ENCODE results near the gene PGGHG. TPM values are rescaled to one million over a fixed set of nuclear protein-coding genes. Genes with fewer than 3 reads are reported as not detected.

Gene PGGHG
- total and polyA plus RNA-seq, 10 of the 15 experiments (the other 5 are each of a cell fraction or from before 2014, with no cell fraction given): 0.10 to 8.3 (median 1.8) TPM

GRCh38 chr11:334264-334994 is 45.5 kb downstream of the PGGHG start:
- BruUV-seq (replicated peaks): no TSS peak
- ChIA-PET RAD21 (ENCODE audit: unreplicated experiment) (no interaction called here), POLR2A (interaction anchor here (6.0 kb wide), 1 partner anchor 12 kb away, joined by 67 read pairs; no protein-coding TSS in a partner anchor), SMC1A (ENCODE audit: uncharacterized antibody, unreplicated experiment) (no interaction called here), CTCF (interaction anchor here (2.5 kb wide), 1 partner anchor 14 kb away, joined by 13 read pairs; no protein-coding TSS in a partner anchor)
- H3K4me3 ChIP-seq: no peak overlapping the region
- intact Hi-C loops (cut with micrococcal nuclease; ENCODE audit: unreplicated experiment): no loop called here
- H3K9me3 ChIP-seq (replicated peaks; ENCODE audit: control insufficient read depth, insufficient read depth, low read length): peaks cover 5% of the 10 kb centered on the region; the same call in 2 of the 3 replicates
- TF ChIP-seq ZNF384 (IDR thresholded peaks at IDR 0.05; ENCODE audit: borderline replicate concordance, low read depth, low read length): no peak
- TF ChIP-seq IRF5 (IDR thresholded peaks at IDR 0.05; ENCODE audit: borderline replicate concordance): no peak
- no peak for DNase-seq (ENCODE audit: low read depth, low spot score)
- ATAC-seq: no peak
- peaks cover 25% of the 10 kb centered on the region for H3K4me1 ChIP-seq (ENCODE audit: control insufficient read depth, insufficient read depth, low read length)
- WGBS (ENCODE audit: insufficient coverage, insufficient replicate concordance, low lambda C conversion rate, missing lambda C conversion rate): 83% methylated on average over 25 of the region's 25 CpGs
- no peak overlapping the region for H3K9ac ChIP-seq (ENCODE audit: control insufficient read depth, insufficient read depth, low read length)
- no peaks in the 10 kb centered on the region for H3K36me3 ChIP-seq (ENCODE audit: control insufficient read depth in 2 of 2, insufficient read depth in 2 of 2, low read length in 1 of 2)
- H3K27ac ChIP-seq (ENCODE audit: control insufficient read depth, insufficient read depth): no peak overlapping the region
- in situ Hi-C loops (cut with MboI): no loop called here
- no peaks in the 10 kb centered on the region for H4K20me1 ChIP-seq (ENCODE audit: control insufficient read depth, insufficient read depth)
- FAIRE-seq: no peak
- H2AFZ ChIP-seq (ENCODE audit: control insufficient read depth, low read depth, low read length): no peak overlapping the region
- no peaks in the 10 kb centered on the region for H3K27me3 ChIP-seq (replicated peaks in 1 of 2; ENCODE audit: control insufficient read depth in 2 of 2, insufficient read depth in 2 of 2, low read length in 1 of 2)
- no peaks in the 10 kb centered on the region for H3K79me2 ChIP-seq (ENCODE audit: control insufficient read depth, insufficient read depth, low read length)
- H3K4me2 ChIP-seq (ENCODE audit: control insufficient read depth, insufficient read depth): no peak overlapping the region

Data from GM12878 (cell line).